HG03439 (cell line): ENCODE data around the gene SEPTIN12.
"Not testable (repeated sequence)": the region's sequence is repeated elsewhere in the genome, so short reads cannot be mapped to it uniquely, and the experiment has no call there.

Source experiments
- ATAC-seq: cut with Tn5 transposase; IDR thresholded peaks from one replicate; pipeline ENCODE4 v1.9.1; 2021; ENCODE audit warnings: mild to moderate bottlenecking, moderate library complexity; ENCODE audit not compliant: unreplicated experiment

Gene SEPTIN12

DNA sequence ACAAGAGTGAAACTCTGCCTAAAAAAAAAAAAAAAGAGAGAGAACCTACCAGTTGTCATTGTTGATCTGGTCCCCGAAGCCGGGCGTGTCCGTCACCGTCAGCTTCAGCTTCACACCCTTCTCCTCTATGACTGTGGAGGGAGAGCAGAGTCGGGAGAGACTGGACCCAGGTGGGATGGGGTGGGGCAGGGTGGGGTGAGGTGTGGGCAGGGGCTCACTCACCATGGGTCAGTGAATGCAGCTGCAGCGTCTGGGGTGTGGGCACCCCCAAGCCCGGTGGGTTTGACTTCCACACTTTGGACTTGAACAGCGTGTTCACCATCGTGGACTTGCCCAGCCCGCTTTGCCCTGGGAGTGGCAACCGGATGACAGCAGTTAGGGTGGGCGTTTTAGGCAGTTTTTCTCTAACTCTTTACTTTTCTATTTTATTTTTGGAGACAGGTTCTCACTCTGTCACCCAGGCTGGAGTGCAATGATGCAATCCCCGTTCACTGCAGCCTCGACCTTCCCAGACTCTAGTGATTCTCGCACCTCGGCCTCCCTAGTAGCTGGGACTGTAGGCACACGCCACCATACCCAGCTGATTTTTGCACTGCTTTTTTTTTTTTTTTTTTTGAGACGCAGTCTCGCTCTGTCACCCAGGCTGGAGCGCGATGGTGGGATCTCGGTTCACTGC is 2.2 kb downstream of the SEPTIN12 start:
- ATAC-seq: no peak

DNA sequence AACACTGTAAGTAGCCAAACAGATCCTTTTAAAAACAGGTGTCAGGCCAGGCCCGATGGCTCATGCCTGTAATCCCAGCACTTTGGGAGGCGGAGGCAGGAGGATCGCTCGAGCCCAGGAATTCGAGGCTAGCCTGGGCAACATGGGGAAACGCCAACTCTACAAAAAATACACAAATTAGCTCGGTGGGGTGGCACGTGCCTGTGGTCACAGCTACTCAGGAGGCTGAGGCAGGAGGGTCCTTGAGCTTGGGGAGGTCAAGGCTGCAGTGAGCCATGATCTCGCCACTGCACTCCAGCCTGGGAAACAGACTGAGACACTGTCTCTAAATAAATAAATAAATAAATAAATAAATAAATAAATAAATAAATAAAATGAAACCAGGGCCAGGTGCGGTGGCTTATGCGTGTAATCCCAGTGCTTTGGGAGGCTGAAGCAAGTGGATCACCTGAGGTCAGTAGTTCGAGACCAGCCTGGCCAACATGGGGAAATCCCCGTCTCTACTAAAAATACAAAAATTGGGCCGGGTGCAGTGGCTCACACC is 3.6 kb downstream of the SEPTIN12 start:
- ATAC-seq: not testable (repeated sequence)

DNA sequence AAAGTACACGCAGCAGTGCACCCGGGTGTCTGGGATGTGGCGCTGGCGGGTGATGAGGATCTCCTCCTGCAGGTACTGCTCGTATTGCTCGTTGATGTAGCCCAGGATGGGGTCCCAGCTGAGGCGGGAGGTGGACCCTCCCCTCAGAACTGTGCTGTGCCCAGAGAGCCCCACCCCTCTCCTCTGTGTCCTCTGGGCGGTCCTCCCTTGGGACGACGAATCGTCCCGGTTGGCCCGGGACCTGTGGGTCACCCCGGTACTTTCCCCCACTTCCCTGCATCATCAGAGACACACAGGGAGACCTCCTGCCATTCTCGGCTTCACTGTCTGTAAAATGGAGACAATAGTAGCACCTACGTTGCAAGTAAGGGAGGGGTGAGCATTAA is 4.2 kb downstream of the SEPTIN12 start:
- no peak for ATAC-seq

DNA sequence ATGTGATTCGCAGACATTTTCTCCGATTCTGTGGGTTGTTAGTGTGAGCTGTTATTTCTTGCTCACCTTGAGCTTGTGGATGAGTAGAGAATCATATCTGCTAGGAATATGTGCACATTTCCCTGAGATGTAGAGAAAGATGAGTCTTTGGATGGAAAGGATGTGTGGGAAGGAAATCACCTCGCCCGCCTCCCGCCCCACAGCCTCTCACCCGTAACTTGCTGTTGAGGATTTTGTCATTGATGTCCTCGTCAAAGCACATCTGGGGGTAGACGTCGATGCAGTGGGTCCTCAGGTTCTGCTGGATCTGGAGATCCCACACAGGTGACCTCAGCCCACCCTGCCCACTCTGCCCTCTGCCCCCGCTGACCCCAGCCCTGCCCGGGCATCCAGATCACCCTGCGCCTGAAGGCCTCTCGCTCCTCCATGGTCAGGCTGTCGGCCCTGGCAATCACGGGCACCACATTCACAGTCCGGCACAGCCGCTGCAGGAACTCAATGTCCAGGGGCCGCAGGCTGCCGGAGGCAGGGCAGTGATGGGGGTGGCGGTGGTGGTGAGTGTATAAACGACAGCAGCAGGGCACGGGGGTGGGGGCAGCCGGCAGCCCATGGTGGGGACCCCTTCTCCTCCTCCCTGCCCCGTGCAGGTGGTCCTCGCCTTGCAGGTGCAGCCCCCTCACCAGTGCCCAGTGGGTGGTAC is 4.7 kb downstream of the SEPTIN12 start:
- ATAC-seq: no peak

DNA sequence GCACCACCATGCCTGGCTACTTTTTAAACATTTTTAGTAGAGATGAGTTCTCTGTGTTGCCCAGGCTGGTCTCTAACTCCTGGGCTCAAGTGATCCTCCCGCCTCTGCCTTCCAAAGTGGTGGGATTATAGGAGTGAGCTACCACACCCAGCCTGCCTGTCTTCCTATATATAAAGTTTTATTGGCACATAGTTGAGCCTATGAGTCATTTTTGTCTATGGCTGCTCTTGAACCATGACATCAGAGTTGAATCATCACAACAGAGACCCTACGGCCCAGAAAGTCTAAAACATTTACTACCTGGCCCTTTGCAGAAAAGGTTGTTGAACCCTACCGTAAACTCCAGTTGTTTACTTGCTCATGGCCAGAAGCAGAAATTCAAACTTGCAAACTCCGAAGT is 7.9 kb downstream of the SEPTIN12 start:
- ATAC-seq: no peak

DNA sequence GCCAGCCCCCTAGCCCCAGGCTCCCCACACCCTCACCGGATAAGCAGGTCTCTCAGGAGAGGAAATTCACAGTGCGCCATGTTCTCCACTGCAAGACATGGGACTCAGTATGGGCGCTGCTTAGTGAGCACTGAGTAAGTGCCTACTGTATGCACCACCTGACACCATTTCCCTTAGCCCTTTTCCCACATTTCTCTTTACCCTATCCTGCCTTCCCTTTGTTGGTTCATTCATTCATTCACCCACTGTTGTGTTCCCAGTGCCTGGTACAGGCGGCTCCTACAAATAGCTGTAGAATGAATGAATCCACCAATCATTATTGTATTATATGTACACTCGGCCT is 10.1 kb downstream of the SEPTIN12 start:
- no peak for ATAC-seq

DNA sequence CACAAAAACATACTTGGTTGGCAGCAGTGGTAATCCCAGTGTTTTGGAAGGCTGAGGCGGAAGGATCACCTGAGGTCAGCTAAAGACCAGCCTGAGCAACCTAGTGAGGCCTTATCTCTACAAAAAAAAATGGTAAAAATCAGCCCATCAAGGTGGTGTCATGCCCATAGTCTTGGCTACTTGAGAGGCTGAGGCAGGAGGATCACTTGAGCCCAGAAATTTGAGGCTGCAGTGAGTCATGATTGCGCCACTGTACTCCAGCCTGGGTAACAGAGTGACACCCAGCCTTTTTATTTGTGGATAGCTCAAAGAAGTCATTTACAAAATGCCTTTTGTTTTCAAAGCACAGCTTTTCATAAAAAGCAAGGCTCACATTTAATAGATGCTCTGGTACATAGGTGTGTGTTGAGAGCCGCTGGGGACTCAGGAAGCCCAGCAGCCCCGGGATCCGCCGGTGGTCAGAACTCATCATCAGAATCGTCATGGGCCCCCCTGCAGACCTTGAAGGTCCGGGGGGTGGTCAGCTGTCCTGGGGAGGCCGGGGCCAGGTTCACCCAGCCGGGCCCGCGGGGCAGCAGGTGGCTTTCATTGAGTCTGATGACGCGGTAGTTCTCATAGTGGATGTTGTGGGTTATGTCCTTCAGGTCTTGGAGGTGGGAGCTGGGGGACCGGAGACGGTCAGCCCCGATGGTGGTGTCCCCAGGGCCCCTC is 10.7 kb downstream of the SEPTIN12 start:
- no peak for ATAC-seq

DNA sequence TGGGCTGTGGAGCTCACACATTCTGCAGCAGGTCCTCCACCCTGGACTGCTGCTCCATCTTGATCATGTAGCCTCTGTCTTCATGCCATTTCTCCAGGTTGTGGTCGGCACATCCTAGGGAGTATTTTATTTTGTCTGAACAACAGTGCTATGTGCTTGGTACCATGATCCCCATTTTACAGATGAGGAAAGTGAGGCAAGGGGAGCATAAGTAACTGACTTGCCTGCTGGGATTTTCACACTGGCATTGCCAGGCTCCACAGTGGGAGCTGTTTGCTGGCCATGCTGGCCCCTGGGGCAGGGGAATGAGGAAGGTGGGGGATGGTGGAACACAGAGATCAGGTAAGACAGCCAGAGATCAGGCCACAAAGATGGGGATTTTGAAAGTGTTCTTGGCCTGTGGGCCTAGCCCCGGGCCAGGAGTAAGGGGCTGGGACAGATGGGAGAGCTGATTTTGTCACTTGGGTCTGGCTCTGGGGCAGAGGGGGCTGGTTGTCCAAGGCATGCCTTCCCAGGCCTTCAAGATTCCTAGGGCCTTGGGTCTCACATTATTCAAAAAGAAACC is 11.9 kb downstream of the SEPTIN12 start:
- no peak for ATAC-seq

DNA sequence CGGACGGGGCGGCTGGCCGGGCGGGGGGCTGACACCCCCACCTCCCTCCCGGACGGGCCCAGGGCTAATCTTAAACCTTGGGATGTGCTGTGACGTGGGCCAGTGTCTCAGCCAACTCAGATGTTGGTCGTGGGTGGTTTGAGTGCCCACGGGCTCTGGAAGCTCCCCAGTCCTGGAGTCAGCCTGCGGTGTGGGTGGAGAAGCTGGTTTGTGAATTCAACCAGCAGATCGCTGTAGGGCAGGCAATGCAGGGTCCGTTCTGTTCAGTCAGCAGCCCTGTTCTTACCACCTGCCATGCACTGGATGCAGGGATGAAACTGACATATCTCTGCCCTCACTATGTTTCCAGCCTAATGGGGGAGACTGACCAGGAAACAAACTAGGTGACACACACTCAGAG is 13.1 kb downstream of the SEPTIN12 start:
- no peak for ATAC-seq

DNA sequence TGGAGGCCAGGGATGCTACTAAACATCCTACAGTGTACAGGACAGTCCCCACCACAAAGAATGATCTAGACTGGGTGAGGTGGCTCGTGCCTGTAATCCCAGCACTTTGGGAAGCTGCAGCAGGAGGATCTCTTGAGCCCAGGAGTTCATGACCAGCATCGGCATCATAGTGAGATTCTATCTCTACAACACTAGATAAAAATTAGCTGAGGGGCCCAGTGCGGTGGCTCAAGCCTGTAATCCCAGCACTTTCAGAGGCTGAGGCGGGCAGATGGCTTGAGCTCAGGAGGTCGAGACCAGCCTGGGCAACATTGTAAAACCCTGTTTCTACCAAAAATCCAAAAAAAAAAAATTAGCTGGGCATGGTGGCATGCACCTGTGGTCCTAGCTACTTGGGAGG is 15.8 kb downstream of the SEPTIN12 start:
- no peak for ATAC-seq

DNA sequence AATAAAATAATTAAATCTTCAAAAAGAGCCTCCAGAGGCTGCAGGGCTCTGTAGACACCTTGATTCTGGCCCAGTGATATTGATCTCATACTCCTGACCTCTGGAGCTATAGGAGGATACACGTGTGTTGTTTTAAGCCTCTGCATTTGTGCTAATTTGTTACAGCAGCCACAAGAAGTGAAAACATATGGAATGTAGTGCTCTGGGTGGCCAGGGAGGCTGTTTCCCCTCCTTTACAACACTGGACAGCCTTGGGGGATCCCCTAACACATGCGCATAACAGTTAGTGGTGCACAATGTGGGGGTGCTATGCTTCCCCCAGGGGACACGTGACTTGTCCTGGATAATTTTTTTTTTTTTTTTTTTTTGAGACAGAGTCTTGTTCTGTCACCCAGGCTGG is 16.5 kb downstream of the SEPTIN12 start:
- no peak for ATAC-seq

DNA sequence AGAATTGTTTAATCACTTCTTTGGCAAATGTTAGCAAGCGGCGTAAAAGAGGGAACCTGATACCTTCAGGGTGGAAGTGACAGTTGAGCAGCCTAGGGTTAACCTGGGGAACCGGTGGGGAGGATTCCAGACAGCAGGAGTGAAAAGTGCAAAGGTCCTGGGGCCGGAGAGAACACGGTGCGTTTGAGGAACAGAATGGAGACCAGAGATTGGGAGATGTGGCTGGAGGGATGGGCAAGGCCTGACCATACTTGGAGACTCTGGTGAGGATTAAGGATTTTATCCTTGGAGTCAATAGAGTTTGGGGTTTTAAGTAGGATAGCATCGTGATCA is 18.9 kb downstream of the SEPTIN12 start:
- no peak for ATAC-seq

DNA sequence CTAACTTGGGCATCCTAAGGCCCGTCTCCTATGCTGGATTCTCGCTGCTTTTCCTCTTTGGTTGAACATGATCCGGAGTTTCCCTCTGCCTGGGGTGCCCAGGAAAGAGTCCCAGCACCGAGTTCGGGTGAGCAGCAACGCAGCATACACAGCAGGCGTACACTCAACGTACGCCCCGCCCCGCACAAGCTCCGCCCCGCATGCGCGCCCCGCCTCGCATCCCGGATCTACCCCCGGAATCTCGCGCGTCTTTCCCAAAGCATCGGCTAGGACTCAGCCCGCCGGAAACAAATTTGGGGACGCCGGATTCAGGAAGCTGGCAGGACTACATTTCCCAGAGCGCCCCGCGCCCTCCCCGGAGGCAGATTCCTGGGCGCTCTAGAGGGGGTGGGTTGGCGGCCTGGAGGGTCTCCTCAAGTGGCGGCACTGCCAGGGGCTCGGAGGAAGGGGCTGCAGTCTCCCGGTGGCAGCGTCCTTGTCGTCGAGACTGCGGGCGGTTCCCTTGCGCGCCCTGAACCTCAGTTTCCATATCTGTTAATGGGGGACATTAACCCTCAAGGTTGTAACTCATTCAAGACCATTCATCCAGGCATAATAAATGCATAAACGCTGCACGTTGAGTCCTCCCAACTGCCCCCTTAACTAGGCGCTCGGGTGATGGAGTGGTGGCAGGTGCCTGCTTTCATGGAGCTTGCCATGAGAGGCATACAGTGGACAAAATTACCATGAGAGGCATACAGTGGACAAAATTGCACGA is 19.4 kb downstream of the SEPTIN12 start:
- ATAC-seq: peak; percentile 60

DNA sequence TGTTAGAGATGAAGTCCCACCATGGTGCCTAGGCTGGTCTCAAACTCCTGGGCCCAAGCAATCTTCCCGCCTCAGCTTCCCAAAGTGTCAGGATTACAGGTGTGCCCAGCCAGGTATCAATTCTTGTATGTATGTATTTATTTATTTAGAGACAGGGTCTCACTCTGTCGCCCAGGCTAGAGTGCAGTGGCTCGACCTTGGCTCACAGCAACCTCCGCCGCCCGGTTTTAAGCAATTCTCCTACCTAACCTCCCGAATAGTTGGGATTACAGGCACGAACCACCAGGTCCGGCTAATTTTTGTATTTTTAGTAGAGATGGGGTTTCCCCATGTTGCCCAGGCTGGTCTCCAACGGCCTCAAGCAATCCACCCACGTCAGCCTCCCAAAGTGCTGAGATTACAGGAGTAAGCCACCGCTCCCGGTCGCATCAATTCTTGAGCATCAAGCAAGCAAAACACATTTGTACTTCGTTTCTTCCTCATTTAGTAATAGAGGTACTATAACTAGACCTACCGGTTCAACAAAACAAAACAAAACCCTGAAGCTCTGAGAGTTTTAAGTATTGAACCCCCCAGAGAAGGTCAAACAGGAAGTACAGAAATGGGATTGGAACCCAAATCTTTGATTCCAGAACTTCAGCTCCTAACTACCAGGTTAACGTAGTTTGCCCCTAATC is 20.1 kb downstream of the SEPTIN12 start:
- ATAC-seq: peak; percentile 1

DNA sequence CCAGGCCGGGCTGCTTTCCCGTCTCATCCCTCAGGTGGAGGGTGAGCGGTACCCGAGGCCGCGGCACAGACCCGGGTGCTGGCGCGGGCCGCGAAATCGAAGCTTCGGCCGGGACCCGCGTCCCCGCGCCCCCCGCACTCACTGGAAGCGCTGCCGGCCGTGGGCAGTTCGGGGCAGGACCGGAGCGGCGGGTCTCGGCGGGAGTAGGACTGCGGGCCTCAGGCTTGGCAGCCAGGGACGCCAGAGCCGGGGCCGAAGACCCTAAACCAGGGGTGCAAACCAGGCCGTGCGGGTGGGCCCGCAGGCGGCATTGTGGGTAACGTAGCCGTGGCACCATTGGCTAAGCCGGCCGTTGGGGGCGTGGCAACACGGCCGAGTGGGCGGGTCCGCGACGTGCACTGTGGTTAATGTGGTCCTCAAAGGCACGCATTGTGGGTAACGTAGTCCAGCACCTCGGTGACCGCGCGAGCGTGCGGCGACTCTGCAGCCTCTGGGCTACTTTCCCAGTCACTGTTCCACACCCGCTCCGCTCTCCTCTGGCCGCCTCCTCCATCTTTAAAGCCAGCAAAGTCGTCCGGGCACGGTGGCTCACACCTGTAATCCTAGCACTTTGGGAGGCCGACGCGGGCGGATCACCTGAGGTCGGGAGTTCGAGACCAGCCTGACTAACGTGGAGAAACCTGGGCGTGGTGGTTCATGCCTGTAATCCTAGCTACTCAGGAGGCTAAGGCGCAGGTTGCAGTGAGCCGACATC is 21.1 kb downstream of the SEPTIN12 start, which contains the start of gene ZNF500:
TSS of gene ZNF500 (minus strand) at position 288 of the 754 bp plus-strand sequence. CDS start 1,184 bp downstream, outside the sequence.
- peak; percentile 80 for ATAC-seq

DNA sequence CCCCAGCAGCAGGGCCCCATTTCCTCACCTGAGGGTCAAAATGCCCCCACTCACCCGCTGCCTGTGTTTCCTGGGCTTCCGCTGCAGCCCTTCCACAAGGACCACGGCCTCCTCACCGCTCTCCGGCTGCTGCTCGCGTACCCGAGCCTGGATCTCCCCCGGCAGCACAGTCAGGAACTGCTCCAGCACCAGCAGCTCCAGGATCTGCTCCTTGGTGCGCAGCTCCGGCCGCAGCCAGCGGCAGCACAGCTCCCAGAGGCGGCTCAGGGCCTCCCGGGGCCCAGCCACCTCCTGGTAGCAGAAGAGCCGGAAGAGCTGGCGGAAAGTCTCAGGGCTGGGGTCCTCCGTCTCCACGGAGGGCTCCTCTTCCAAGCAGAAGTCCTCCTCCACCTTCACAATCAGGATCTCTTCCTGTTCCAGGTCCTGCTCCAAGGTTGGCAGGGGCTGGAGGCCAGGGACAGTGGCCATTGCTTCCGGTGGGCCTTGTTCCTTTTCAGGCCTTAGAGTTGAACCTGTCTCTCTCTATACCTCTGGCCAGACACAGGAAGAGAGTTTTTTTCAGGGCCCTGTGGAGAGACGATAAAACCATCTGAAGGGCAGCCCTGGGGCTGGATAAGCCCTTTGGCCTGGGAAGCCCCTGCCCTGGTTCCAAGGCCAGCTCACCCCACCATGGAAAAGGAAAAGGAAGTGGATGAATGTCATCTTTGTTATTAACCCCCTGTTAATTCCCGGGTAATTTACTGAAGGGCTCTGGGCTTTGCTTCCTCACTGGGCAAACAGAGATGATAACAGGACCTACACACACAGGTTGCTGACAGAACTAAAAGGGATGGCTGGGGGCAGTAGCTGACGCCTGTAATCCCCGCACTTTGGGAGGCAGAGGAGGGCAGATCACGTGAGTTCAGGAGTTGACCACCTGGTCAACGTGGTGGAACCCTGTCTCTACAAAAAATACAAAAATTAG is 22.4 kb downstream of the SEPTIN12 start:
- ATAC-seq: no peak

DNA sequence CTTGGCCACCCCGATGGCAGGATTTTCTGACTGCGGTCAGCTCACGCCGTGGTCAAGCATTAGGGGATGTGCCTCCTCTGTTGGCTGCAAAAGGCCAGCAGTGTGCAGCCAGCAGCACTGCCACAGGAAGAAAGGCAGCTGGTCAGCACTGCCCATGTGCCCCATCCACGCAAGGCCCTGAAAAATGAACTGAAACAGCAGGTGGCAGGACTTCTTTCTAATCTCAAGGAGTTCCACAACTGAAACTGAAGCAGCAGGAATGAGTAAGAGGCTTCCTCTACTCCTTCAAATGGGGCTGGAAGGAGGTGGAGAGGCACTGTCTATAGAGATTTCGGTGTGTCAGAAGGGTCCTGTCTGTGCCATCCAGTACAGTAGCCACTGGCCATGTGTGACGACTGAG is 24.4 kb downstream of the SEPTIN12 start:
- ATAC-seq: no peak

DNA sequence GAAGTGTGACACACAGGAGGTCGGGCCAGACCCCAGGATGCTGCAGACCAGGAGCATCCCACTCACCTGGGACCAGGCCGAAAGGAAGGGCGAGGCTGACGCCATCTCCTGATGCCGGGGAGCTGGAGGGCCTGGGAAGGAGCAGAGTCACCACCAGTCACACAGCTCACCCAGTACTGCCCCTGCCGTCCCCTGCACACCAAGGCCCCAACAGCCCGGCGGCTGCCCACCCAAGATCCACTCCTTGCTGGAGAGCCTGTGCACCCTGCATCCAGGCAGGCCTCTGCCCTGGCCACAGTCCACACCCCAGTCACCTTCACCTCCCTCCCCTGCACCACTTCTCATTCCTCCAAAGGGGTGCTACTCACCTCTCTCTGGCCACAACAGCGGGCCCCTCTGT is 25.9 kb downstream of the SEPTIN12 start:
- no peak for ATAC-seq
